ENCODE results near the gene LRCH3. TPM values are rescaled to one million over a fixed set of nuclear protein-coding genes. Genes with fewer than 3 reads are reported as not detected.

The LRCH3 gene
- total RNA-seq, 4 donors from 2014 or later = 19.2 to 69.3 (median 28.3) TPM

DNA sequence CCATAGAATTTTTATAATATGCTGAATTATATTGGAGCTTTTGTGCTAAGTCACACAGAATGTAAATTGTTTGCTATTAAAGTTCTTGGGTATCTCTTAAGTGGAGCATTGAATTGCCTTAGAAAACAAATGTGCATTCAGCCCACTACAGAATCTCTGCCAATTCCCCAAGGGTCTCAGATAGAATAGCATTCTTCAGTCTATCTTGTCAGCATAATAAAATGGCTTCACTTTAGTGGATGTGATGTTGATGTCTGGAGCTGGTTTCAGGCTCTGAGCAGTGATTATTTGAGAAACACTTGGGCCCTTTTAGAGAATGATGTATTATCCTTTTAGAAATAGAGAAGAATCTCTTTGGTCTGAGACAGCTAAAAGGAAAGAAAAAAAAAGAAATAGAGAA, 45.2 kb downstream of the LRCH3 start:
- H3K27ac ChIP-seq = no peak overlapping the region
- H3K9me3 ChIP-seq = no peaks in the 10 kb centered on the region
- DNase-seq (ENCODE audit: low spot score in 2 of 2) = no peak
- no peaks in the 10 kb centered on the region for H3K4me1 ChIP-seq
- no peak overlapping the region for H3K4me3 ChIP-seq
- TF ChIP-seq EP300 (IDR thresholded peaks at IDR 0.05) (no peak), POLR2AphosphoS5 (IDR thresholded peaks at IDR 0.05) (no peak), POLR2A (IDR thresholded peaks at IDR 0.05) (no peak)
- TF ChIP-seq, protein P1, sequence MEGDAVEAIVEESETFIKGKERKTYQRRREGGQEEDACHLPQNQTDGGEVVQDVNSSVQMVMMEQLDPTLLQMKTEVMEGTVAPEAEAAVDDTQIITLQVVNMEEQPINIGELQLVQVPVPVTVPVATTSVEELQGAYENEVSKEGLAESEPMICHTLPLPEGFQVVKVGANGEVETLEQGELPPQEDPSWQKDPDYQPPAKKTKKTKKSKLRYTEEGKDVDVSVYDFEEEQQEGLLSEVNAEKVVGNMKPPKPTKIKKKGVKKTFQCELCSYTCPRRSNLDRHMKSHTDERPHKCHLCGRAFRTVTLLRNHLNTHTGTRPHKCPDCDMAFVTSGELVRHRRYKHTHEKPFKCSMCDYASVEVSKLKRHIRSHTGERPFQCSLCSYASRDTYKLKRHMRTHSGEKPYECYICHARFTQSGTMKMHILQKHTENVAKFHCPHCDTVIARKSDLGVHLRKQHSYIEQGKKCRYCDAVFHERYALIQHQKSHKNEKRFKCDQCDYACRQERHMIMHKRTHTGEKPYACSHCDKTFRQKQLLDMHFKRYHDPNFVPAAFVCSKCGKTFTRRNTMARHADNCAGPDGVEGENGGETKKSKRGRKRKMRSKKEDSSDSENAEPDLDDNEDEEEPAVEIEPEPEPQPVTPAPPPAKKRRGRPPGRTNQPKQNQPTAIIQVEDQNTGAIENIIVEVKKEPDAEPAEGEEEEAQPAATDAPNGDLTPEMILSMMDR (IDR thresholded peaks at IDR 0.05) = no peak
- H3K27me3 ChIP-seq = no peaks in the 10 kb centered on the region
- H3K36me3 ChIP-seq = peaks cover 65% of the 10 kb centered on the region

DNA sequence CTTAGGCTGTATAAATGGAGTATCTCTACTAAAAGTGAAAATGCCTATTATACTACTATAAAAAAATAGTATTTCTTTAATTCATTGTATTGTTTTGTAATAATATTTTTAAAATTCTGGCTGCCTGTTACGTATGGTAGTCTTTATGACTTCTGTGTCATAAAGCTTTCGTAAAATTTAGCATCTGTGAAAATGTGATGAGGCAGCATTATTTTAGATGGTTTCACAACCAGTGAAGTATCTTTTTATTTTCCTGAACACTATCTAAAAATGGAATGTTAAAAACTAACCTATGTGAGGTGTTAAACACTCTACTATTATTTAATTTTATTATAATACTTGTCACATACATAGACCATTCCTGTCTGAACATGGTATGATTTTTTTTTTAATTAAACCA, 46.2 kb downstream of the LRCH3 start:
- TF ChIP-seq EP300 (IDR thresholded peaks at IDR 0.05) (no peak), POLR2A (IDR thresholded peaks at IDR 0.05) (no peak), POLR2AphosphoS5 (IDR thresholded peaks at IDR 0.05) (no peak)
- TF ChIP-seq, protein P1 (IDR thresholded peaks at IDR 0.05) = no peak
- Histone ChIP-seq H3K27me3 (no peaks in the 10 kb centered on the region), H3K4me1 (no peaks in the 10 kb centered on the region), H3K9me3 (no peaks in the 10 kb centered on the region), H3K27ac (no peak overlapping the region), H3K36me3 (peaks cover 66% of the 10 kb centered on the region), H3K4me3 (no peak overlapping the region)
- WGBS = 96% methylated on average over 2 of the region's 2 CpGs
- no peak for DNase-seq (ENCODE audit: low spot score in 2 of 2)

DNA sequence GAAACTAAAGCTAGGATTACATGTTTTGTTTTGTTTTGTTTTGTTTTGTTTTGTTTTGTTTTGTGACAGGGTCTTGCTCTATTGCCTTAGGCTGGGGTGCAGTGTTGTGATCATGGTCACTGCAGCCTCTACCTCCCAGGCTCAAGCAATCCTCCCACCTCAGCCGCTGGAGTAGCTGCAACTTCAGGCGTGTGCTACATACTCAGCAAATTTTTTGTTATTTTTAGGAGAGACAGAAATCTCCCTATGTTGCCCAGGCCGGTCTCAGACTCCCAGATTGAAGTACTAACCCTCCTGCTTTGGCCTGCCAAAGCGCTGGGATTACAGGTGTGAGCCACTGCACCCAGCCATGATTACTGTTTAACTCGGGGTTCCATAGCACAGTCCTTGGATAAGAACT, 50.7 kb downstream of the LRCH3 start:
- H3K27ac ChIP-seq = no peak overlapping the region
- H3K9me3 ChIP-seq = no peaks in the 10 kb centered on the region
- no peaks in the 10 kb centered on the region for H3K4me1 ChIP-seq
- no peaks in the 10 kb centered on the region for H3K27me3 ChIP-seq
- TF ChIP-seq POLR2A (IDR thresholded peaks at IDR 0.05) = no peak
- TF ChIP-seq, protein P1 (IDR thresholded peaks at IDR 0.05) = no peak
- TF ChIP-seq POLR2AphosphoS5 (IDR thresholded peaks at IDR 0.05) = no peak
- TF ChIP-seq EP300 (IDR thresholded peaks at IDR 0.05) = no peak
- H3K4me3 ChIP-seq = no peak overlapping the region
- H3K36me3 ChIP-seq = peaks cover 82% of the 10 kb centered on the region
- no peak for DNase-seq (ENCODE audit: low spot score in 2 of 2)
- 91% methylated on average over 5 of the region's 5 CpGs for WGBS

DNA sequence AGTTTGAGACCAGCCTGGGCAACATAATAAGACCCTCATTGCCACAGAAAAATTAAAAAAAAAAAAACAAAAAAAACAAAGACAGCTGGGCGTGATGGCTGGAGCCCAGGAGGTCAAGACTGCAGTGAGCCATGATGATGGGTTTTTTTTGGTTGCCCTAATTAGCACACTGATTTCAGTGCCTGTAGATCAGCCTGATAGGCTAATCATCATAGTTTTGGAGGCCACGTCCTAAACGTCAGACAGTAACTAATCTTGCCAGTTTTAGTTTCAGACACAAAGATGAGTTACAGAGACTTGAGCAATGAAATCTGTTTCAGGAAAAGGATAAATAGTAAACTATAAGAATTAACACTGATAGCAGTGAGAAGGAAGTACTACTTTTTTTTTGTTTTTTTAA, 55.4 kb downstream of the LRCH3 start:
- no peak overlapping the region for H3K4me3 ChIP-seq
- no peaks in the 10 kb centered on the region for H3K4me1 ChIP-seq
- TF ChIP-seq POLR2A (IDR thresholded peaks at IDR 0.05) (no peak), EP300 (IDR thresholded peaks at IDR 0.05) (no peak), POLR2AphosphoS5 (IDR thresholded peaks at IDR 0.05) (no peak)
- TF ChIP-seq, protein P1 (IDR thresholded peaks at IDR 0.05) = no peak
- DNase-seq (ENCODE audit: low spot score in 2 of 2) = no peak
- no peak overlapping the region for H3K27ac ChIP-seq
- H3K9me3 ChIP-seq = no peaks in the 10 kb centered on the region
- H3K36me3 ChIP-seq = peaks cover 75% of the 10 kb centered on the region
- WGBS = 68% methylated on average over 3 of the region's 3 CpGs
- H3K27me3 ChIP-seq = no peaks in the 10 kb centered on the region

DNA sequence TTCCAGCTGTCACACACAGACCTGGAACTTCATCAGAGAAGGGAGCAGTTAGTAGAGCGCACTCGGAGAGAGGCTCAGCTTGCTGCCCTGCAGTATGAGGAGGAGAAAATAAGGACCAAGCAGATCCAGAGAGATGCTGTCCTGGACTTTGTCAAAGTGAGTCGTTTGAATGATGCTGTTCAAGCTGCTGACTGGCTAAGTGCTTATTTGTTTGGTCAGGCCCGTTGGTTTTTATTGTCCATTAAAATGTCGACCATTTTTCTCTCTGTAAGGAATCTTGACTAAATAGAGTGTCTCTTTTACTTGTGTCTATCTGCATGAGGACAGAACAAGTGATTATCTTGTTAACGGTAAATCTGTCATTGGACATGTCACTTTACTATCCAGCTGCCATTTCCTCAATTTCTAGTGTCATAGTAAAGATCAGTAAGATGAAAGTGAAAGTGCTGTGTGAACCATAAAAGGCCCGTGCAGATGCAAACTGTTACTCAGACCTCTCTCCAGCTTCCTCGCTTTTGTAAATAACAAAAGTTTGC, 56.9 kb downstream of the LRCH3 start:
- Histone ChIP-seq H3K36me3 (peaks cover 74% of the 10 kb centered on the region), H3K27me3 (no peaks in the 10 kb centered on the region), H3K4me1 (no peaks in the 10 kb centered on the region), H3K9me3 (no peaks in the 10 kb centered on the region), H3K4me3 (peak overlapping the region; percentile 22), H3K27ac (no peak overlapping the region)
- no peak for DNase-seq (ENCODE audit: low spot score in 2 of 2)
- TF ChIP-seq POLR2A (IDR thresholded peaks at IDR 0.05) = no peak
- TF ChIP-seq, protein P1 (IDR thresholded peaks at IDR 0.05) = no peak
- TF ChIP-seq POLR2AphosphoS5 (IDR thresholded peaks at IDR 0.05) = no peak
- no peak for TF ChIP-seq EP300 (IDR thresholded peaks at IDR 0.05)
- WGBS = 46% methylated on average over 8 of the region's 8 CpGs
